Fibroblast of the aortic adventitia (primary cell): ENCODE results near the gene TSPAN11. TPM values are rescaled to one million over a fixed set of nuclear protein-coding genes. Genes with fewer than 3 reads are reported as not detected.
"Not testable (repeated sequence)": the region's sequence is repeated elsewhere in the genome, so short reads cannot be mapped to it uniquely, and the experiment has no call there.

Experiments used
- DNase-seq: peaks from one replicate; pipeline ENCODE4 v3.0.0-alpha.2; 2010; ENCODE audit warnings: low read depth
- H3K4me3 ChIP-seq: 2 replicates; pipeline ENCODE4 v1.5.1; 2011; ENCODE audit warnings: low read depth, mild to moderate bottlenecking, control low read depth, low read length, moderate library complexity
- CTCF ChIP-seq: IDR thresholded peaks from 2 replicates; pipeline ENCODE4 v1.5.1; 2011; ENCODE audit warnings: mild to moderate bottlenecking, low read length, control low read depth, inconsistent platforms; ENCODE audit not compliant: insufficient read depth
- total RNA-seq: library from RNA; depleted of rRNA; stranded (reverse); fragments of >200 nt; gene quantifications from 2 replicates; pipeline ENCODE4 v1.2.3, GENCODE V29; 2012; ENCODE audit warnings: low replicate concordance

The TSPAN11 gene
- total RNA-seq, 1 donor: 0.36 TPM

- H3K4me3 ChIP-seq: no peak overlapping the region
- no peak for TF ChIP-seq CTCF
- no peak for DNase-seq
Observed at GRCh38 chr12:31021809-31022494, 95.4 kb downstream of the TSPAN11 start.

DNA sequence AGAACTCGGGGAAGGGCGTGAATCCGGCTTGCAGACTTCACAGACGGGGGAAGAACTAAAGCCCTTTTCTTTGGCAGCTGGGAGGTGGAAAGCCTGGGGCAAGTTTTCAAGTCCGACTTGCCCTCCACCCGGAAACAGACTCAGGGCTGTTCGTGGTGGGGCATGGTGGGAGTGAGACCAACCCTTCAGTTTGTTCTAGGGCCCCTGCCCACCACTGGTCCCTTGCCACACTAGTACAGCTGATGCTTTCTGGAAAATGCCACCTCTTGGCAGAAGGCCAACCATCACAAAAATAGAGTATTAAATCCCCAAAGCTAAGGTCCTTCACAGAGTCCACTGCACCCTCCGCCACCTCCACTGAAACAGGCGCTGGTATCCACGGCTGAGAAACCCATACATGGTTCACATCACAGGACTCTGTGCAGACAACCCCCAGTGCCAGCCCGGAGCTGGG lies 96.8 kb downstream of the TSPAN11 start:
- H3K4me3 ChIP-seq: no peak overlapping the region
- no peak for DNase-seq
- no peak for TF ChIP-seq CTCF

GRCh38 chr12:31026202-31026601 lies 99.7 kb downstream of the TSPAN11 start:
- no peak overlapping the region for H3K4me3 ChIP-seq
- no peak for TF ChIP-seq CTCF
- no peak for DNase-seq

GRCh38 chr12:31027006-31027405 lies 100.5 kb downstream of the TSPAN11 start:
- H3K4me3 ChIP-seq, DNase-seq: not testable (repeated sequence)

DNA sequence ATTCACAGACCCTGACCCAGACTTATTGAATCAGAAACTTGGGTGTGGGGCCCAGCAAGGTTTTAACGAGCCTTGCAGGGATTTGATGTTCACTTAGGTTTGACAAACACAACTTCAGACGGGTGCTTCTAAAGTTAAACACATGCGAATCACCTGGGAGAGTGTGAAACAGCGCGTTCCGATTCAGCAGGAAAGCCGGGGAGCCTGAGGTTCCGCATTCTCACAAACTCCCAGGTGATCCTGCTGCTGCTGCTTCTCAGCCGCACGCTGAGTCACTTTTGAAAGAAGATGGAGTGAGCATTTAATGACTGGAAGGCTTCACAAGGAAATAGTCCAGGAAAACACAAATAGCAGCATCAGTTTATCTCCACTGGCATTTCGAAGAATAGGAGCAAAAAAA lies 102.9 kb downstream of the TSPAN11 start:
- H3K4me3 ChIP-seq: no peak overlapping the region
- no peak for DNase-seq

GRCh38 chr12:31029916-31030562 lies 103.5 kb downstream of the TSPAN11 start:
- TF ChIP-seq CTCF: no peak
- H3K4me3 ChIP-seq: no peak overlapping the region
- no peak for DNase-seq

More for the DNA sequence above, 102.9 kb downstream of the TSPAN11 start:
- TF ChIP-seq CTCF: no peak

- no peak overlapping the region for H3K4me3 ChIP-seq
- no peak for DNase-seq
- no peak for TF ChIP-seq CTCF
Observed at GRCh38 chr12:31031951-31032335, 105.4 kb downstream of the TSPAN11 start.
